Natural killer cell (primary cell): ENCODE data around the gene DOC2A. TPM values are rescaled to one million over a fixed set of nuclear protein-coding genes. Genes with fewer than 3 reads are reported as not detected.

Experiments used
- ATAC-seq, 3 donors: fragments of 150-1000 bp in 2 of 3; fragments of 200-7000 bp in 1 of 3; cut with Tn5 transposase; 1 replicate in 1 of 3; 2 replicates in 2 of 3; pipeline ENCODE4 v1.10.0; 2021; ENCODE audit warnings: mild to moderate bottlenecking in 2 of 3, moderate library complexity in 2 of 3
- DNase-seq, 2 donors: peaks; one replicate each; pipeline versions ENCODE4 v3.0.0 to v3.0.0-alpha.2; 2013 to 2021; ENCODE audit warnings: mixed read lengths in 1 of 2
- H3K27ac ChIP-seq: one replicate; pipeline ENCODE4 v1.5.1; 2013; ENCODE audit warnings: mild to moderate bottlenecking, low read length
- H3K27me3 ChIP-seq: one replicate; pipeline ENCODE4 v1.6.1; 2013; ENCODE audit warnings: low read length; ENCODE audit not compliant: control insufficient read depth, insufficient read depth
- H3K36me3 ChIP-seq: one replicate; pipeline ENCODE4 v1.6.1; 2013; ENCODE audit warnings: low read length; ENCODE audit not compliant: control insufficient read depth, insufficient read depth
- H3K4me1 ChIP-seq: one replicate; pipeline ENCODE4 v1.6.1; 2013; ENCODE audit warnings: low read length; ENCODE audit not compliant: control insufficient read depth, insufficient read depth
- H3K4me3 ChIP-seq: one replicate; pipeline ENCODE4 v1.5.1; 2013; ENCODE audit warnings: low read length
- H3K9me3 ChIP-seq: one replicate; pipeline ENCODE4 v1.6.1; 2013; ENCODE audit warnings: low read length; ENCODE audit not compliant: control insufficient read depth, insufficient read depth
- H3K27ac Mint-ChIP-seq, 2 donors: one replicate each; pipeline ENCODE4 v1.8.0; 2022; ENCODE audit warnings: mild to moderate bottlenecking in 2 of 2, mixed read lengths in 2 of 2, moderate library complexity in 1 of 2
- H3K27me3 Mint-ChIP-seq, 2 donors: one replicate each; pipeline ENCODE4 v1.8.0; 2022; ENCODE audit warnings: low read depth in 2 of 2, mixed read lengths in 2 of 2
- H3K36me3 Mint-ChIP-seq: one replicate; pipeline ENCODE4 v1.8.0; 2022; ENCODE audit warnings: mixed read lengths
- H3K4me1 Mint-ChIP-seq, 2 donors: one replicate each; pipeline ENCODE4 v1.8.0; 2022; ENCODE audit warnings: mixed read lengths in 2 of 2
- H3K4me3 Mint-ChIP-seq: one replicate; pipeline ENCODE4 v1.8.0; 2022; ENCODE audit warnings: mild to moderate bottlenecking, moderate library complexity, mixed read lengths
- H3K9me3 Mint-ChIP-seq, 2 donors: one replicate each; pipeline ENCODE4 v1.8.0; 2022; ENCODE audit warnings: mixed read lengths in 2 of 2
- WGBS: methylation state at CpG from one replicate; pipeline ENCODE4 v1.1.7; 2013; ENCODE audit warnings: missing lambda C conversion rate; ENCODE audit not compliant: insufficient coverage; 5-methylcytosine and 5-hydroxymethylcytosine counted together
- intact Hi-C: fragments of 100-400 bp; cut with micrococcal nuclease; formaldehyde crosslinking; loops from one replicate; pipeline ENCODE4 v1.14.2; 2022
- total RNA-seq, 4 donors: library from RNA; stranded (reverse); fragments of 120-200 nt in 1 of 4; gene quantifications; one replicate each; pipeline versions ENCODE4 v1.2.3 to v1.2.4, GENCODE V29; 2013 to 2022
- TF ChIP-seq, protein P1 (sequence below): fragments of 200-600 bp; IDR thresholded peaks from one replicate; pipeline ENCODE4 v1.8.0; 2022; ENCODE audit warnings: antibody characterized with exemption

Gene DOC2A
- total RNA-seq, 3 donors from 2014 or later (not counting 1 experiment from before 2014, with no cell fraction given), result not detected

DNA sequence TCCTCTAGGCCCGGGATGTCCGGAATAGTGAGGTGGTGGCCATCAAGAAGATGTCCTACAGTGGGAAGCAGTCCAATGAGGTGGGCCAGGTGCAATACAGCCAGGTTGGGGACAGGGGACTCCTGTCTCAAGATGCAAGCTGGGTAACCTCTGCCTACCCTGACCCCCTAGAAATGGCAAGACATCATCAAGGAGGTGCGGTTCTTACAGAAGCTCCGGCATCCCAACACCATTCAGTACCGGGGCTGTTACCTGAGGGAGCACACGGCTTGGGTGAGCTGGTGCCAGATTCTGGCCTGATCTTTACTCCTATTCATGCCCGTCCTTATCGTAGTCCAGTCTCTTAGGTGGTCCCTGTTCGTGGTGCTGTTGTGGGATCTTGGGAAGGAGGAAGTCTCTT lies 32.7 kb downstream of the DOC2A start:
- DNase-seq (no peak), ATAC-seq (no peak)
- Mint-ChIP-seq H3K27ac (no peak overlapping the region), H3K9me3 (no peaks in the 10 kb centered on the region), H3K36me3 (peaks cover 8% of the 10 kb centered on the region), H3K4me1 (peaks cover 26 to 46% of the 10 kb centered on the region in 2 donors), H3K4me3 (no peak overlapping the region), H3K27me3 (no peaks in the 10 kb centered on the region)
- Histone ChIP-seq H3K36me3 (peaks cover 46% of the 10 kb centered on the region), H3K27ac (no peak overlapping the region), H3K4me1 (peaks cover 28% of the 10 kb centered on the region), H3K27me3 (no peaks in the 10 kb centered on the region), H3K4me3 (no peak overlapping the region), H3K9me3 (no peaks in the 10 kb centered on the region)
- WGBS, result 98% methylated on average over 9 of the region's 9 CpGs
- TF ChIP-seq, protein P1, sequence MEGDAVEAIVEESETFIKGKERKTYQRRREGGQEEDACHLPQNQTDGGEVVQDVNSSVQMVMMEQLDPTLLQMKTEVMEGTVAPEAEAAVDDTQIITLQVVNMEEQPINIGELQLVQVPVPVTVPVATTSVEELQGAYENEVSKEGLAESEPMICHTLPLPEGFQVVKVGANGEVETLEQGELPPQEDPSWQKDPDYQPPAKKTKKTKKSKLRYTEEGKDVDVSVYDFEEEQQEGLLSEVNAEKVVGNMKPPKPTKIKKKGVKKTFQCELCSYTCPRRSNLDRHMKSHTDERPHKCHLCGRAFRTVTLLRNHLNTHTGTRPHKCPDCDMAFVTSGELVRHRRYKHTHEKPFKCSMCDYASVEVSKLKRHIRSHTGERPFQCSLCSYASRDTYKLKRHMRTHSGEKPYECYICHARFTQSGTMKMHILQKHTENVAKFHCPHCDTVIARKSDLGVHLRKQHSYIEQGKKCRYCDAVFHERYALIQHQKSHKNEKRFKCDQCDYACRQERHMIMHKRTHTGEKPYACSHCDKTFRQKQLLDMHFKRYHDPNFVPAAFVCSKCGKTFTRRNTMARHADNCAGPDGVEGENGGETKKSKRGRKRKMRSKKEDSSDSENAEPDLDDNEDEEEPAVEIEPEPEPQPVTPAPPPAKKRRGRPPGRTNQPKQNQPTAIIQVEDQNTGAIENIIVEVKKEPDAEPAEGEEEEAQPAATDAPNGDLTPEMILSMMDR, result no peak
- intact Hi-C loops, result no loop called here

DNA sequence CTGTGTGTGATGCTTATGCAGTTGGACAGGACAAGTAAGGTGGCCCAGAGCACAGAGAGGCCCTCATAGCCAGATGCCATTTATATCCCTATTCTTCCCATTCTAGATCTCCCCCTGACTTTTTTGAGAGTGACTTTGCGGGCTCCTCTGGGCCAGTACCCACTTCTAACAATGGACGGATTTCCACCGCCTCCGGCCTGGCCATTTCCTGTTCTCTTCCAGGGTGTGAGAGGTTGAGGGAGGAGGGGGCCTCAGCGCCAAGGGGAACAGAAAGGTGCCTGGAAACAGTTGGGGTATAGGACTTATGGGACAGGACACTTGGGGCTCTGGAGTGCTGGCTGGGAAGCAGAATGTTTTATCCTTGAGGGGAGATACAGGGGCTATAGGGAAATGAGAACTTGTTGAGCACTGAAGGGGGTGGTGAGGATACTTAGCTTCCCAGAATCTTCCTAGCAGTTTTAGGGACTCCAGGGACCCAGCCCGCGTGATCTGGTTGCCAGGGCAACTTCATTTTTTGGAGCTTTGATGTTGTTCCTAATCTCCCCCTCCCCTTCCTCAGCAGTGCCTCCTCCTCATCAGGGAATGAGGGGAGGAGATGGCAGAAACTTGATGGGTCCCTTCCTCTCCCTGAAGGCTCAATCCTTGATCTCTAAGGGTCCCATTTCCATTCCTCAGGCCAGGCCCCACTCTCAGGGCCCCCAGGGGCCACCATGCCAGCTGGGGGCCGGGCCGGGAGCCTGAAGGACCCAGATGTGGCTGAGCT lies 33.6 kb downstream of the DOC2A start:
- Histone ChIP-seq H3K4me1 (peaks cover 30% of the 10 kb centered on the region), H3K36me3 (peaks cover 37% of the 10 kb centered on the region), H3K27me3 (no peaks in the 10 kb centered on the region), H3K4me3 (no peak overlapping the region), H3K9me3 (no peaks in the 10 kb centered on the region), H3K27ac (no peak overlapping the region)
- H3K27me3 Mint-ChIP-seq, result no peaks in the 10 kb centered on the region
- DNase-seq (no peak), ATAC-seq (no peak)
- H3K4me1 Mint-ChIP-seq, result peaks cover 26 to 52% of the 10 kb centered on the region in 2 donors
- H3K27ac Mint-ChIP-seq, result peak overlapping the region; percentile 64 to 96
- H3K4me3 Mint-ChIP-seq, result no peak overlapping the region
- intact Hi-C loops, result no loop called here
- H3K9me3 Mint-ChIP-seq, result no peaks in the 10 kb centered on the region
- TF ChIP-seq, protein P1, result no peak
- peaks cover 8% of the 10 kb centered on the region for H3K36me3 Mint-ChIP-seq
- 98% methylated on average over 7 of the region's 9 CpGs for WGBS

- no peaks in the 10 kb centered on the region for H3K9me3 ChIP-seq
- 33% methylated on average over 6 of the region's 6 CpGs for WGBS
- H3K4me3 ChIP-seq, result no peak overlapping the region
- H3K27ac ChIP-seq, result no peak overlapping the region
- Mint-ChIP-seq H3K4me3 (peak overlapping the region; percentile 95), H3K27ac (peak overlapping the region; percentile 64 to 96), H3K36me3 (peaks cover 8% of the 10 kb centered on the region), H3K27me3 (no peaks in the 10 kb centered on the region), H3K9me3 (no peaks in the 10 kb centered on the region), H3K4me1 (peaks cover 26 to 52% of the 10 kb centered on the region in 2 donors)
- TF ChIP-seq, protein P1, result no peak
- DNase-seq, result no peak
- peaks cover 24% of the 10 kb centered on the region for H3K36me3 ChIP-seq
- H3K4me1 ChIP-seq, result peaks cover 30% of the 10 kb centered on the region
- intact Hi-C loops, result no loop called here
- ATAC-seq, result no peak
- no peaks in the 10 kb centered on the region for H3K27me3 ChIP-seq
Measured at GRCh38 chr16:29975811-29976511, 34.9 kb downstream of the DOC2A start.
